ENCODE data around the gene CES1.
"Not testable (repeated sequence)": the region's sequence is repeated elsewhere in the genome, so short reads cannot be mapped to it uniquely, and the experiment has no call there.

DNA sequence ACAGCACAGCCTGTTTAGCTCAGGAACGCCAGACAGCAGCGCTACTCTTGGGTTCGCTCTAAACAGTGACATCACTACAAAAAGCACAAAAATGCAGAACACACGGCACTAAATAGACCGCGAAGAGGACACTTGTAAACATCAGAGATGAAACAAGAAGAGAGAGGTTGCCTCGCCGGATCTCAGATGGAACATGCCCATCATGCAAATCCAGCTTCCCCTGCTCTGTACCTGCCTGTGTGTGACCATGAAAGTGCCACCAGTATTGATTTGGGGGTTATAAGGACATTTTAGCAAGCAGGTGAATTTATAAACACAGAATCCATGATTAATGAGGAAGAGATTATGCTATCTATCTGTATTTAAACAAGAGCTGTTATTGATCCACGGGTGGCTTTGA is 19.2 kb downstream of the CES1 start:
- not testable (repeated sequence) for TF ChIP-seq CTCF, POLR2A (IDR thresholded peaks at IDR 0.05)

Data from ovary (tissue), 3 donors.